Peyer's patch (tissue), 4 donors: ENCODE measurements around the gene PSMD1.

ENCODE experiments used
- CTCF ChIP-seq, 6 experiments: fragments of 450-650 bp in 4 of 6; fragments of 200-600 bp in 2 of 6; sonication (generic) in 1 of 6; IDR thresholded peaks; one replicate each; pipeline ENCODE4 v1.5.1; 2017 to 2019; ENCODE audit warnings: antibody characterized with exemption in 6 of 6, mild to moderate bottlenecking in 3 of 6, moderate library complexity in 1 of 6
- POLR2A ChIP-seq, 2 donors: fragments of 450-650 bp; IDR thresholded peaks; one replicate each; pipeline ENCODE4 v1.5.1; 2017; ENCODE audit warnings: antibody characterized with exemption in 2 of 2, mild to moderate bottlenecking in 2 of 2, moderate library complexity in 2 of 2

GRCh38 chr2:231047274-231047922 lies 9.3 kb upstream of the PSMD1 start:
- no peak for TF ChIP-seq CTCF (IDR thresholded peaks at IDR 0.05)
- TF ChIP-seq POLR2A (IDR thresholded peaks at IDR 0.05): no peak
